GM19397 (cell line): Measurements from ENCODE around the gene PDIA3.
"Not testable (repeated sequence)": the region's sequence is repeated elsewhere in the genome, so short reads cannot be mapped to it uniquely, and the experiment has no call there.

Experiments used
- ATAC-seq: cut with Tn5 transposase; IDR thresholded peaks from one replicate; pipeline ENCODE4 v1.9.1; 2021; ENCODE audit warnings: mild to moderate bottlenecking, moderate library complexity; ENCODE audit not compliant: unreplicated experiment

PDIA3 gene

GRCh38 chr15:43746245-43746902 is at the start of gene PDIA3:
TSS of gene PDIA3 (plus strand) at chr15:43746438. CDS start at chr15:43746540, 102 bp downstream.
- ATAC-seq: peak; percentile 81

- no peak for ATAC-seq
Measured at GRCh38 chr15:43702174-43702573, 44.1 kb upstream of the PDIA3 start.

- ATAC-seq: no peak
Measured at GRCh38 chr15:43702701-43703424, 43.4 kb upstream of the PDIA3 start.

- not testable (repeated sequence) for ATAC-seq
Measured at GRCh38 chr15:43710431-43711131, 35.7 kb upstream of the PDIA3 start.

DNA sequence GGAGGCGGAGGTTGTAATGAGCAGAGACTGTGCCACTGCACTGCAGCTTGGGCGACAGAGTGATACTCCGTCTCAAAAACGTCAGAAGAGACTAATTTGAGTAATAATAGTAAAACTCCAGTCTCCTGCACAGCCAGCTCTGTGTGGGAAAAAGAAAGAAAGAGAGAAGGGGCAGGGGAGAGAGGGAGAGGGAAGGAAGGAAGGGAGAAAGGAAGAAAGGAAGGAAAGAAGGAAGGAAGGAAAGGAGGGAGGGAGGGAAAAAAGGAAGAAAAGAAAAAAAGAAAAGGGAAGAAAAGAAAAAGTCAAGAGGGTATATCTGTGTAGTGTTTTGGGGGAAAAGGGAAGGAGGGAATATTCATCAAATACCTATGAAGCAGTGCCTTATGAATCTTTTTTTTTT is 23.1 kb upstream of the PDIA3 start:
- ATAC-seq: no peak

- ATAC-seq: not testable (repeated sequence)
Measured at GRCh38 chr15:43726306-43726705, 19.9 kb upstream of the PDIA3 start.

DNA sequence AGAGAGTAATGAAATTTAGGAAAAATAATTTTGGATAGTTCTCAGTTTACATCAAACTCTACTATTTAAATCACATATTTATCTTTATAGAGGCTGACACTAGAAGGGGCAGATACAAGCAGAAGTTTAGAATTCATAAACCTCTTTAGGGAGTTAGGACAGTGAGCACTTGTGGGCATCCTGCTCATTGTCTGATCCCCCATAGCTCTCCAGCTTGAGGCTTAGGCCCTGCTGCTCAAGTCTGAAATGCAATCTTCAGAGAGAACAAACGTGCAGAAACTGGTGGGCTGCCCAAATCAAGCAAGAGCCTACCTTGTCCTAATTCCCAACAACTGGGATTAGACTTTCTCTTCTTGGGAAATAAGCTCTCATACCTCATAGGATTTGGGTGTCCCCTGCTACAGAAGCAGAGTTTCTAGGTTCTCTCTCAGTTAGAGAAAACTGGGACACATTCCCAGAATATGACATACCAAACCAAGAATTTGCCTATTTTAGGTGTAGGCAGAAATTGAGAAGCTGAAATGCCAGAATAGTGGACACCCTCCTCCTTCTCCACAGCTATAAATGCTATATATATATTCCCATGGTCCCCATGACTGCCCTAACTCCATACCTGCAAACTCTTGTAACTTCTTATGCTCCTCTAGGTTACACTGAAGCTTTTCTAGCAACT is 18.0 kb upstream of the PDIA3 start:
- ATAC-seq: not testable (repeated sequence)

DNA sequence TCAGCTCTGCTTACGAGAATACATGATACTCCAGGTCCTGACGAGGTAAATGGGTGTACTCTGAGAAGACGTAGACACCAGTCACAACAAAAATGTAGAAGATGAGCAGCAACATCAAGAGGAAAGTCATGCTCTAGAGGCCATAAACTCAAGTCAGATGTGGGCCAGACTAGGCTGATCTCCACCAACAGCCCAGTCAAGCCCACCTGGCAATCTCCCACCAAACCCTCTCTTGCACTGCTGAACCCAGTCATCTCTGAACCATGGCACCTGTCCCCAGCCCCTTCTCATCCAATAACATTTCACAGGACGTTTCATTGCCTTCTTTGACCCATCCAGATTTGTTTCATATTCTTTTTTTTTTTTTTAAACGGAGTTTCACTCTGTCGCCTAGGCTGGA is 10.8 kb upstream of the PDIA3 start:
- ATAC-seq: peak; percentile 45

- ATAC-seq: peak; percentile 18
Measured at GRCh38 chr15:43746903-43747309, 668 bp downstream of the PDIA3 start.

DNA sequence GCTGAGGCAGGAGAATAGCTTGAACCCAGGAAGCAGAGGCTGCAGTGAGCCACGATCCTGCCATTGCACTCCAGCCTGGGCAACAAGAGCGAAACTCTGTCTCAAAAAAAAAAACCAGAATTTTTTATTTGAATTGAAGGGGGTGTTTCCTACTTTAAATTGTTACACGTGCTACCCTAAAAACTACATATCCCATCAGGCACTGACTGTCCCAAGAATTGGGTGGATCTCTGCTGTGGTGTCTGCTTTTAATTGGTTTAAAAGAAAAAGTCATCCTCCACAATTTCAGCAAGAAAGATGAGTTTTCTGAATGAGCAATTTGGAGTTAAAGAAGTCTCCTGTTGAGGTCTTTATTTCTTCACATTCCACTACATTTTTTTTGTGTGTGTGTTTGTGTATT is 2.1 kb downstream of the PDIA3 start:
- no peak for ATAC-seq

GRCh38 chr15:43749690-43750345 is 3.6 kb downstream of the PDIA3 start:
- ATAC-seq: no peak

- ATAC-seq: no peak
Measured at GRCh38 chr15:43751885-43752284, 5.6 kb downstream of the PDIA3 start.

DNA sequence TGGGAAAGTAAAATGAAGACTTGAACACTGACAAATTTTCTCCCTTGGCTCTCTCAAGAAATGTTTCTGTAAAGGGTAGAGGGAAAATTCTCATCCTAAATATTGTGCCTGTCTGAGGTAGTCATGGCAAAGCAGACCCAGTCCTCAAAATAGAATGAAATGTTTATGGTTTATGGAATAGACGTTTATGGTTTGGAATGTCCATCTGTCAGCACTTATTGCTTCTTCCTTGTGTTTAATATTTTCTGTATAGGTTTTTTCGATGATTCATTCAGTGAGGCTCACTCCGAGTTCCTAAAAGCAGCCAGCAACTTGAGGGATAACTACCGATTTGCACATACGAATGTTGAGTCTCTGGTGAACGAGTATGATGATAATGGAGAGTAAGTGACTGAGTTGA is 16.6 kb downstream of the PDIA3 start:
- ATAC-seq: no peak

GRCh38 chr15:43763819-43764446 is 17.7 kb downstream of the PDIA3 start:
- ATAC-seq: no peak

GRCh38 chr15:43769584-43770228 is 23.5 kb downstream of the PDIA3 start:
- no peak for ATAC-seq

DNA sequence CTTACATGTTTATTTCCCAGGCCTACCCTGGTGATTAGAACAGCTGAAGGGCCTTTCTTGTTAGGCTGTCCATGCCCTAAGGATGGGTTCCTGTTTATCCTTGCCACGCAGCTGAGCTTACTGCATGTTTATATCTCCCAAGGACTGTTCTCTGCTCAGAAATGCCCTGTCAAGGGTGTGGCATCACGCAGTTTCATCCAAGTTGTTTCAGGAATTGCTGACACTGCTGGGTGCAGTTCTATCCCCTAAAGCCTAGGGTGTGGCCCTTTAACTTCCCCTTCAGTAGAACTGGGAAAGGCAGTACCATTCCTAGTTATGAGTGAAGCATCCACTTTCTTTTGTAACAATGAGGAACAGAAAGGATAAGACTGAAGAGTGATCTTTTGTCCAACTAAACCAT is 25.6 kb downstream of the PDIA3 start:
- no peak for ATAC-seq

GRCh38 chr15:43772624-43773023 is 26.4 kb downstream of the PDIA3 start:
- ATAC-seq: no peak

GRCh38 chr15:43774062-43774461 is 27.8 kb downstream of the PDIA3 start:
- ATAC-seq: no peak

GRCh38 chr15:43775411-43775965 is 29.2 kb downstream of the PDIA3 start:
- no peak for ATAC-seq
